HFF-Myc (cell line): ENCODE results near the gene GALNT2.

ENCODE experiments used
- DNase-seq: peaks from one replicate; pipeline ENCODE4 v3.0.0-alpha.2; 2011; ENCODE audit warnings: low read depth; ENCODE audit errors: extremely low read depth
- H3K4me3 ChIP-seq: replicated peaks from 2 replicates; pipeline ENCODE4 v1.5.1; 2011; ENCODE audit warnings: low read depth, mild to moderate bottlenecking, control low read depth, low read length
- TF ChIP-seq, protein P1 (sequence below): IDR thresholded peaks from 2 replicates; pipeline ENCODE4 v1.5.1; 2012; ENCODE audit warnings: mild to moderate bottlenecking, low read depth, low read length, control low read depth; ENCODE audit errors: missing control alignments

The GALNT2 gene

DNA sequence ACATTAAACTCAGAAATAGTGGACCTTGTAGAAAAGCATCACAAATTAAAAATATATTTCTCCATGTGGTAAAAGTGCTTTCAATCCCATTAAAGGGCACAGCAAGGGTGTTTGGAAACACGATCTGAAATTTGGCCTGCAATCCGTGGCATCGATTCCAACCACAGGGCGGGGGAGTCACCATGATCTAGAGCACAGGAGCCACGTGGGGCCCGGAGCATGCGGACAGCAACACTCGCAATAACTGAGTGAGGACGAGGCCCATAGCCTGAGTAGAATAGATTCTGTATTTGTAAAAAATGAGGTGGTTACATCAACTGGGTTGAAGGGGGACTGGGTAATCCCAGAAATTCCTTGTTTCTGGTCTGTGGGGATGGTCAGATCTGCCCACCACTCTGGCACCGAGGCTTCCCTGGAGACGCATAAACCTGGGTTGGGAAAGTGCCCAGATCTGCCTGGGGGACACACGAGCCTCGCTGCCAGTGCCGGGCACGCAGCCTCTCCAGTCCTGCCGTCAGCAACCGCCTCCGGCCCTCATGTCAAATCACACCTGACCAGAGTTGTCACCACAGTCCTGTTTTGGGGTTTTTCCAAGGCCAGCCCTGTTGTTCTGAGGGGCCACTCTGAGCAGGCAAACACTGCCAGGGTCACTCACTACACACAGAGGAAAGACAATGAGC, 254.8 kb downstream of the GALNT2 start:
- H3K4me3 ChIP-seq: no peak overlapping the region
- no peak for DNase-seq
- TF ChIP-seq, protein P1, sequence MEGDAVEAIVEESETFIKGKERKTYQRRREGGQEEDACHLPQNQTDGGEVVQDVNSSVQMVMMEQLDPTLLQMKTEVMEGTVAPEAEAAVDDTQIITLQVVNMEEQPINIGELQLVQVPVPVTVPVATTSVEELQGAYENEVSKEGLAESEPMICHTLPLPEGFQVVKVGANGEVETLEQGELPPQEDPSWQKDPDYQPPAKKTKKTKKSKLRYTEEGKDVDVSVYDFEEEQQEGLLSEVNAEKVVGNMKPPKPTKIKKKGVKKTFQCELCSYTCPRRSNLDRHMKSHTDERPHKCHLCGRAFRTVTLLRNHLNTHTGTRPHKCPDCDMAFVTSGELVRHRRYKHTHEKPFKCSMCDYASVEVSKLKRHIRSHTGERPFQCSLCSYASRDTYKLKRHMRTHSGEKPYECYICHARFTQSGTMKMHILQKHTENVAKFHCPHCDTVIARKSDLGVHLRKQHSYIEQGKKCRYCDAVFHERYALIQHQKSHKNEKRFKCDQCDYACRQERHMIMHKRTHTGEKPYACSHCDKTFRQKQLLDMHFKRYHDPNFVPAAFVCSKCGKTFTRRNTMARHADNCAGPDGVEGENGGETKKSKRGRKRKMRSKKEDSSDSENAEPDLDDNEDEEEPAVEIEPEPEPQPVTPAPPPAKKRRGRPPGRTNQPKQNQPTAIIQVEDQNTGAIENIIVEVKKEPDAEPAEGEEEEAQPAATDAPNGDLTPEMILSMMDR: no peak

DNA sequence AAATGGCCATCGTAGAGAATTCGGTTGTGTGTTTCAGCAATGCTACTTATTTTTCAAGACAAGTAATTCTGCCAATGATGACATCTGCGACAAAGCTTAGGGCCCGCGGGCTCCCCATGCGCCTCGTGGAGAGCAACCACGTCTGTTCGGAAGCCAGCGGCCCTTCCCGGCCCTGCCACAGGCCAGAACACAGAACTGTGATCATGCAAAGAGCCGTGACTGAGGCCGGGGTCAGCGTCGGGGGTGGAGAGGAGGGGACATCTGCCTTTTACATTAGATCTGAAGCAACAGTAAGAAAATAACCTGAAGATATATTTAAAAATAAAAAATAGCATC, 255.4 kb downstream of the GALNT2 start:
- no peak for DNase-seq
- no peak overlapping the region for H3K4me3 ChIP-seq
- TF ChIP-seq, protein P1: no peak

DNA sequence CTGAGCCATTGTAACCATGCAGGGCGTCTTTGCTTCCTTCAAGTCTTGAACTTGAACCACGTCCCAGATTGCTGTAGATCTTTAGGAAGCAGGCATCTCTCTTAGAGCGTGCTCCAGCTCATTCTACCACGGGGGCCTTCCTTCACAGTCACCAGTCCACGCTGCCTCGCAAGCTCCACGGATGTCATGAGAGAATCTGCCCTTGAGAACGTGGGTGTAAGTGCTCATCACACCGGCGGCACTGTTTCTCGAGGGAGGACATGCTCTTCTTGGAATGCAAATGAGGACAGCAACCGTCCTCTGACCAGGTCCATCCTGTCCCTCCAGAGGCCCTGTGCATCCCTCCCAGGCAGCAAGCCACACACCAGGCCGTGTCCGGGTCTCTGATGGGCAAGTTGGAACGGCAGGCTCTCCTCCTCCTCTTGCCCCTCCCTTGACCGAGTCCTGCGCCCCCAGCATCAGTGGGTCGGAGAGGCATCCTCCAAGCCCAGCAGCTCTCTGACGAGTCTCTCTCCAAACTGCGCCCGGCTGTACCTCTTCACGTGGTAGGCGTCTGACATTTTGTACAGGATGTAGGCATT, 256.0 kb downstream of the GALNT2 start:
- no peak overlapping the region for H3K4me3 ChIP-seq
- DNase-seq: no peak
- TF ChIP-seq, protein P1: no peak

- no peak overlapping the region for H3K4me3 ChIP-seq
- DNase-seq: no peak
- TF ChIP-seq, protein P1: no peak
Measured at GRCh38 chr1:230323686-230324085, 256.6 kb downstream of the GALNT2 start.

DNA sequence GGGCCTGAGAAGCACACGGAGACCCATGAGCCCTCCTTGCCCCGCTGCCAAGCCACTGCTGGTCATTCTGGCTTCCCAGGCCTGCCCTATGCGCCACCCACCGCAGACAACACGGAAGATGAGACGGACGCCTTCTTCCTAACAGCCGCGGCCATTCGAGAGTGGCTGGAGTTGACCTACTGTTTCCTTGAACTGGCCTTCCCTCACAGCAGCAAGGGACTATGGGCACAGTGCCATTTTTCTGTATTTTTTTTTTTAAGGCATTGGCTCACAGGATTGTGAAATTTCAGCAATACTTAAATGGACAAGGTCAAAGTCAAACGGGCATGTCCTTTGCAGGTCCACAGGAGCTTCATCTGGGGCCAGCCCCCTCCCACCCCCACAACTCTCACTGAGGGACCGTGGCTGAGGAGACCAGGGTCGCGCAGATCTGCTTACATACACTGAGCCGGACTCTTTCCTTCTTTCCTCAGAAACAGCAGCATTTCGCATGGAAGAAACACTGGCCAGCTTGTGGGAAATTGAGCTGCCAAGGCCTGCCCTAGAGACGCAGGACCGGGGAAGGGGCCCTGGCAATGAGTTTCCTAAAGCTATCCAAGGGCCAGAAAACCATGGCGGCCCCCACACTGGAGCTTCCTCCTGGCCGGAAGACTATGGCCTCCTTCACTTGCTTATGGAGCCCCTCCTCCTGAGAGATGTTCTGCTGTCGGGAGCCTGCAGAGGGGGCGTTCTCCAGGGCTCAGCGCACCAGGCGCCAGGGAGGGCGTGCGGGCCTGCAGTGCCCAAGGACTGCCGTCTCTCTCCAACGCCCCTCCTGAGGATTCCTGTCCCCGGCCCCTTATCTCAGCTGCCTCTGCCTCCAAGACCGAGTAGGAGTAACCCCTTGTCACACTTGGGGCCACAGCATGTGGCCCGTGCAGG, 260.2 kb downstream of the GALNT2 start:
- no peak overlapping the region for H3K4me3 ChIP-seq
- TF ChIP-seq, protein P1: no peak
- no peak for DNase-seq

GRCh38 chr1:230327892-230328284, 260.9 kb downstream of the GALNT2 start:
- no peak for DNase-seq
- TF ChIP-seq, protein P1: no peak
- H3K4me3 ChIP-seq: no peak overlapping the region
